Activated CD4-positive, alpha-beta T cell treated with anti-CD3 and anti-CD28 coated beads for 36 hours (primary cell): ENCODE measurements around the gene NFATC2. TPM values are rescaled to one million over a fixed set of nuclear protein-coding genes. Genes with fewer than 3 reads are reported as not detected.

Source experiments
- ATAC-seq: fragments of 200-7000 bp; cut with Tn5 transposase; one replicate; pipeline ENCODE4 v1.10.0; 2021; ENCODE audit warnings: mild to moderate bottlenecking, moderate library complexity
- CTCF ChIA-PET: fragments of 350-600 bp; sonication (Branson Sonifier 250); formaldehyde crosslinking; loops from one replicate; lab custom pipeline; 2021; ENCODE audit warnings: antibody characterized with exemption; lab: Charles Lee
- POLR2A ChIA-PET: fragments of 350-600 bp; sonication (Branson Sonifier 250); formaldehyde crosslinking; loops from one replicate; lab custom pipeline; 2021; ENCODE audit warnings: antibody characterized with exemption, inconsistent platforms; lab: Charles Lee
- DNase-seq: peaks from one replicate; pipeline ENCODE4 v3.0.0-alpha.2; 2020
- H3K27ac Mint-ChIP-seq: one replicate; pipeline ENCODE4 v1.8.0; 2021; ENCODE audit warnings: mixed read lengths
- H3K27me3 Mint-ChIP-seq: one replicate; pipeline ENCODE4 v1.8.0; 2021; ENCODE audit warnings: mixed read lengths
- H3K36me3 Mint-ChIP-seq: one replicate; pipeline ENCODE4 v1.8.0; 2021; ENCODE audit warnings: low read depth, mixed read lengths
- H3K4me1 Mint-ChIP-seq: one replicate; pipeline ENCODE4 v1.8.0; 2021; ENCODE audit warnings: mixed read lengths
- H3K4me3 Mint-ChIP-seq: one replicate; pipeline ENCODE4 v1.8.0; 2021; ENCODE audit warnings: mild to moderate bottlenecking, moderate library complexity, mixed read lengths
- H3K9me3 Mint-ChIP-seq: one replicate; pipeline ENCODE4 v1.8.0; 2021; ENCODE audit warnings: low read depth, mixed read lengths
- intact Hi-C, 2 experiments: fragments of 100-400 bp; cut with DNase I in 1 of 2; cut with micrococcal nuclease in 1 of 2; formaldehyde crosslinking; loops; one replicate each; pipeline versions ENCODE4 v1.14.2 to v1.15.1; 2022 to 2024; cut with DNase I, micrococcal nuclease
- total RNA-seq, 2 experiments: library from RNA; stranded (reverse); gene quantifications; one replicate each; pipeline ENCODE4 v1.2.3, GENCODE V29; 2021

The NFATC2 gene
- total RNA-seq, 2 experiments from 2014 or later: 38.5 to 49.8 TPM

DNA sequence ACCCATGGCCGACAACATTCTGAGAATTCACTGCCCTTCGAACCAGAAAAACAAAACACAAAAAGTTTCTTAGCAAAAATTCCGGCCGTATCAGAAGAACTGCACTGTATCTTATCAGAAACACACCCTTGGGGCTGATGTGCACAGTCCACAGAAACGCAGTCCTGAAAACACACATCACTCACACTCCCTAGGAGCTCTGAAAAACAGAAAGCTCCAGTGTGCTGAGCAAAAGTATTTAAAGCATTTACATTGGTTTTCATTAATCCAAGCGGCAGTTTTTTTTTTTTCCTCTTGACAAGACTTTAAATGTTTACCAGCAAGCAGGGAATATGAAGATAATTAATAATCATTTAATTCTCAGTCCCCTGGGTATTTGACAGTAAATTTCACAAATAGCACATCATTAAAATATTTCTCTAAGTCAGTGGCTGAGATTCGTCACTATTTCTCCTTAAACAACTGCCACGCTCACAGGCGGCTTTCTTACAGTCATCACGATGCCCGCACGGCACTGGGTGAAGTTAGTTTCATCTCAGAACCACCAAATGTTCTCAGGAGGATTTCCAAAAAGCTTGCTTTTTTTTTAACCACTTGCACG, 13.3 kb downstream of the NFATC2 start:
- Mint-ChIP-seq H3K27me3 (no peaks in the 10 kb centered on the region), H3K9me3 (no peaks in the 10 kb centered on the region), H3K4me3 (peak overlapping the region; percentile 75), H3K4me1 (peaks cover 98% of the 10 kb centered on the region), H3K36me3 (peaks cover 45% of the 10 kb centered on the region), H3K27ac (peak overlapping the region; percentile 99)
- ChIA-PET CTCF (interaction anchor here (0.6 to 2.4 kb wide), 7 partner anchors 12 to 95 kb away, joined by 3 to 7 read pairs (median 3); no protein-coding TSS in a partner anchor), POLR2A (interaction anchor here (0.6 to 5.1 kb wide), 11 partner anchors 13 to 1552 kb away, joined by 3 to 59 read pairs (median 6); partner anchors contain the start of gene NFATC2)
- ATAC-seq: no peak
- peak; percentile 83 for DNase-seq
- intact Hi-C loops: loop anchor here (1.0 to 5.0 kb wide), 4 partner anchors 43 to 466 kb away; no protein-coding TSS in a partner anchor

DNA sequence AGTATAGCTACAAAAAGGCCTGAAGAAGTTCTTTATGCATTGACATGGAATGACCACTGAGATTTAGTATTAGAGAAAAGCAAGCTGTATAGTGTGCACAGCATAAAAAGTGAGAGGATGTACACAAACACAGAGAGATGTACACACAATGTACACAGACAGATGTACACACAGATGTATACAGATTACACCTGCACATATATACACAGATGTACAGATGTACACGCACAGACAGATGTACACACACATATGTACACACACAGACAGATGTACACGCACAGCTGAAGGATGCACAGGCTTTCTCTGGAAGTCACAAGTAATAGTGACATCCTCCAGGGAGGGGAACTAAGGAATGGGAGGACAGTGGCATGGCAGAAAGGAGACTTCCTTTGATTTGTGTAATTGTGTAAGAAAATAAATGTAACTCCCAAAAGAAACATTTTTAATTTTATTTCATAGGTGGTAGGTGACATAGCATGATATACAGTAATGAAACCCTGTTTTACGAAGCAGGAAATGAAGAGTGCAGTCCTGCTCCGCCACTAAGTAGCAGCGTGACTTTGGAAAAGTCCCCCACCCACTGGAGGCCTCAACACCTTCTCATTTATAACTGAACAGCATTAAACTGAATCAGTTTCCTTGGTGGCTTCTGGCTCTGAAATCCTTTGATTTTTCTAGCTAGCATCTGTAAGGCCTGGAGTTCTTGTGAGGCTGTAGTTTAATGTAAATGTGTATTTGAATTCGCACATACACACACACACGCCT, 14.1 kb downstream of the NFATC2 start:
- CTCF ChIA-PET: interaction anchor here (0.6 to 2.4 kb wide), 6 partner anchors 15 to 50 kb away, joined by 3 to 7 read pairs (median 3); no protein-coding TSS in a partner anchor
- POLR2A ChIA-PET: interaction anchor here (1.1 to 5.1 kb wide), 7 partner anchors 13 to 124 kb away, joined by 3 to 59 read pairs (median 7); partner anchors contain the start of gene NFATC2

DNA sequence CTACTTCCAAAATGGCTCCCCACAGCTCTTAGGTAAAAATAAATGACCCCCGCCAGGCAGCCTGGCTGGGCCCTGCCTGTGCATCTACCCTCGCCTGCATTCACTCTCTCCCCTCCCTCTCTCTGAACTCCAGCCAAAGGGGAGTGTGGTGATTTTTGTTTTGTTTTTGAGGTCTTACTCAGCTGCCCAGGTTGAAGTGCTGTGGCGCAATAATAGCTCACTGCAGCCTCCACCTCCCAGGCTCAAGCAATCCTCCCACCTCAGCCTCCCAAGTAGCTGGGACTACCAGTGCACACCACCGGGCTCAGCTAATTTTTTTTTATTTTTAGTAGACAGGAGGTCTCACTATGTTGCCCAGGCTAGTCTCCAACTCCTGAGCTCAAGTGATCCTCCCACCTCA, 15.8 kb downstream of the NFATC2 start:
- H3K4me1 Mint-ChIP-seq: peaks cover 90% of the 10 kb centered on the region
- DNase-seq (no peak), ATAC-seq (no peak)
- intact Hi-C loops: loop anchor here in 1 of 2 experiments (5.0 kb wide), 1 partner anchor 46 kb away; no protein-coding TSS in a partner anchor
- CTCF ChIA-PET: interaction anchor here (0.8 to 2.2 kb wide), 4 partner anchors 13 to 29 kb away, joined by 3 to 5 read pairs (median 4); partner anchors contain the start of gene NFATC2
- H3K9me3 Mint-ChIP-seq: no peaks in the 10 kb centered on the region
- H3K27me3 Mint-ChIP-seq: no peaks in the 10 kb centered on the region
- POLR2A ChIA-PET: interaction anchor here (0.9 to 5.1 kb wide), 6 partner anchors 15 to 46 kb away, joined by 3 to 59 read pairs (median 4); partner anchors contain the start of gene NFATC2
- peak overlapping the region; percentile 69 for H3K4me3 Mint-ChIP-seq
- H3K36me3 Mint-ChIP-seq: peaks cover 50% of the 10 kb centered on the region
- peak overlapping the region; percentile 93 for H3K27ac Mint-ChIP-seq

More for the DNA sequence above, 14.1 kb downstream of the NFATC2 start:
- intact Hi-C loops: loop anchor here (1.0 to 5.0 kb wide), 5 partner anchors 16 to 466 kb away; no protein-coding TSS in a partner anchor
- Mint-ChIP-seq H3K36me3 (peaks cover 45% of the 10 kb centered on the region), H3K4me1 (peaks cover 94% of the 10 kb centered on the region), H3K4me3 (peak overlapping the region; percentile 75), H3K27ac (peak overlapping the region; percentile 99), H3K27me3 (no peaks in the 10 kb centered on the region), H3K9me3 (no peaks in the 10 kb centered on the region)
- peak; percentile 86 for DNase-seq
- peak; percentile 31 for ATAC-seq

DNA sequence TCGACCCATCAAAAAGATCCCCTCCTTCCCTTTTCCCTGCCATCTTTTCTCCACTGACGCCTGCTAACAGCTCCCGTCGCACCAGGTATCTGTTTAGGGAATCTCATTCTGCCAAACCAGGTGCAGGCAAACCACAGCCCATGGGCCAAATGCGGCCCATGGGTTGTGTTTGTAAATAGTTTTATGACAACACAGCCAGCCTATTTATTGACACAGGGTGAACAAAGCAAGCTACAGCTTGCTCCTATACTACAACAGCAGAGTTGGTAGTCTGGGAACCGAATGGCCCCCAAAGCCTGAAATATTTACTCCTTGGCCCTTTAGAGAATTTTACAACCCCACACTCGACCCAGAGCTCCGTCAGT, 16.4 kb downstream of the NFATC2 start:
- intact Hi-C loops: loop anchor here in 1 of 2 experiments (5.0 kb wide), 1 partner anchor 46 kb away; no protein-coding TSS in a partner anchor
- no peak for DNase-seq
- ATAC-seq: no peak
- CTCF ChIA-PET: interaction anchor here (0.7 to 2.2 kb wide), 6 partner anchors 10 to 128 kb away, joined by 3 to 5 read pairs (median 4); partner anchors contain the start of gene NFATC2
- Mint-ChIP-seq H3K4me3 (peak overlapping the region; percentile 69), H3K27ac (peak overlapping the region; percentile 93), H3K4me1 (peaks cover 86% of the 10 kb centered on the region), H3K9me3 (no peaks in the 10 kb centered on the region), H3K36me3 (peaks cover 53% of the 10 kb centered on the region), H3K27me3 (no peaks in the 10 kb centered on the region)
- POLR2A ChIA-PET: interaction anchor here (0.9 to 5.1 kb wide), 5 partner anchors 16 to 46 kb away, joined by 3 to 59 read pairs (median 4); partner anchors contain the start of gene NFATC2

DNA sequence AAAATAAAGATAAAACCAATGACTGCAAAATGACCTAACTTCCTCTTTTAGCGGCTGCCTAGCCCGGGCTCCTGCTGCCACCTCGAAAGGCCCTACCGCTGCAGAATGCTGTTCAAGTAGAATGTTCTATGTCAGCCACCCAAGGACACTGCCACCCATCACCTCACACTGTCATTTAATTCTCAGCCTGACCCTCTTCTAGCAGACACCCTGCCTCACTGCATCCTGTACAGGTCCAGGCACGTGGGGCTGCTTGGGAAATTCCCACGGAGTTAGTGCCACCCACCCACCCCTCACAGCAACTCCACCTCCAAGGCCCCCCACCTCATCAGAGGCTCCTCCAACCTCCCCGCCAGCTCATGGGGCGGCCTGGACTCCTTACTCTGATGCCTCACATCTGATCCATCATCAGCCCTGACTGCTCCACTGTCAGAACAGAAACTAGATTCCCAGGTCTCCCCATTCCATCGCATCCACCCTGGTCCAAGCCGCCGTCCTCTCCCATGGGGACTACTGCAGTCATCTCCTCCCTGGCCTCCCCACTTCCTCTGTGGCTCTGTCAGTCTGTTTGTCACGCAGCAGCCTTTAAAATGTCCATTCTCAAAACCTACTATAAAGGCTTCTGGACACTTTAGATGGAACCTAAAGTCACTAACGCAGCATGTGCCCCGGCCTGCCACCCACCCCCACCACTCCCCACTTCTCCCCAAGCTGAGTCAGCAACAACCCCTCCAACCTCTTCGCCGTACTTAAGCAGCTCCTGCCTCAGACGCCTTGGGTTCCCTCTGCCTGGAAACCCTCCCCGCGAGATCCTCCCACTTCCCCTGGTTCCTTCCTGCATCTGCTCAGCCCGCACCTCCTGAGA, 17.0 kb downstream of the NFATC2 start:
- ChIA-PET POLR2A (interaction anchor here (0.6 to 5.1 kb wide), 5 partner anchors 16 to 45 kb away, joined by 3 to 59 read pairs (median 4); partner anchors contain the start of gene NFATC2), CTCF (interaction anchor here (0.7 to 2.2 kb wide), 5 partner anchors 9 to 127 kb away, joined by 3 to 5 read pairs (median 4); partner anchors contain the start of gene NFATC2)
- Mint-ChIP-seq H3K4me1 (peaks cover 83% of the 10 kb centered on the region), H3K9me3 (no peaks in the 10 kb centered on the region), H3K27me3 (no peaks in the 10 kb centered on the region), H3K27ac (peak overlapping the region; percentile 93), H3K36me3 (peaks cover 53% of the 10 kb centered on the region), H3K4me3 (peak overlapping the region; percentile 69)
- ATAC-seq (peak; percentile 42), DNase-seq (peak; percentile 72)
- intact Hi-C loops: loop anchor here (1.0 to 5.0 kb wide), 2 partner anchors 12 to 47 kb away; no protein-coding TSS in a partner anchor

DNA sequence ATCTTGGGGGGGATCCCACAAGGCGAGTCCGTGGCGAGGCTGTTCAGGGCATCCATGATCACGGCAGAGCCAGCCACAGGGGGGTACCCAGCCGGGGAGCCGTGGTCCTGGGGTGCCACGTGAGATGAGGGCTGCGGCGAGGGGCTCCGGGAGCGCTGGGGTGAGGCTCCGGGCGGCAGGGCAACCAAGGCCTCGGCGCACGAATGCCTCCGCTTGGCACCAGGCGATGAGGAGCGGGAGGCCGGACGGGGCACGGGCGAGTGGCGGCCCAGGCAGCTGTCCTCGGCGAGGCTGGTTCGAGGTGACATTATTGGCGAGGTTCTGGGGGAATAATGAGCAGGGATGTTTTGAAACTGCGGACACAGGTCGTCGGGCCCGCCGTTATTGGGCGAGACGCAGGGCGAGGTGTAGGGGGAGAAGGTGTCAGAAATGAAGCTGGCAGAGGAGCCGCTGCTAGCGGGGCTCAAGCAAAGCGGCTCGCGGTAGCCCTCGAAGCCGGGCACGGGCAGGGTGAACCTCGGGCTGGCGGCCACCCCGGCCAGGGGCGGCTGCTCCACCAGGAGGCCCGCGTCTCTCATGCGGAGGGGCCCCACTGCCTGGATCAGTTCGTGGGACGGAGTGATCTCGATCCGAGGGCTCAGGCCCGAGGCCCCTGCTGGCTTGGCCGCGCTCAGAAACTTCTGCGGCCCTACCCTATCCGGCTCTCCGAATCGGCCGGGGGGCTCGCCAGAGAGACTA, 19.1 kb downstream of the NFATC2 start:
- intact Hi-C loops: no loop called here
- ChIA-PET POLR2A (no interaction called here), CTCF (no interaction called here)
- Mint-ChIP-seq H3K36me3 (peaks cover 60% of the 10 kb centered on the region), H3K4me1 (peaks cover 70% of the 10 kb centered on the region), H3K27ac (no peak overlapping the region), H3K27me3 (no peaks in the 10 kb centered on the region), H3K4me3 (no peak overlapping the region), H3K9me3 (no peaks in the 10 kb centered on the region)
- ATAC-seq (no peak), DNase-seq (no peak)

DNA sequence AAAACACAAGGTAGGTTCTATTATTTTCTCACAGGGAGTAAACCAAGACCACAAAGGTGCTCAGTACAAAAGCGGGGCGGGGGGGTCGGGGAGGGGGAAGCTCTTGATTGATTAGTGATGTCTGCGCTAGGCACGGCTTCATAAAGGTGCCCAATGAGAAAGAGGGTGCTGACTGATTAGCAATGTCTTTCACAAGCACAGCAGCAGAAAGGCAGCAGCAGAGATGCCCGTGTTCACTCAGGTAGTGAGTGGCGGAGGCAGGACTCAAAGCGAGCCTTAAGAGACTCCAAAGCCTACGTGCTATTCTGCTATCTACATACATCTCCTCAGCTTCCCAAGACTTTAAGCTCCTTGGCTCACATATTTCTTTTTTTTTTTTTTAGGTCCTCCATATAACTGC, 20.3 kb downstream of the NFATC2 start:
- peaks cover 62% of the 10 kb centered on the region for H3K36me3 Mint-ChIP-seq
- H3K27ac Mint-ChIP-seq: no peak overlapping the region
- ChIA-PET CTCF (no interaction called here), POLR2A (no interaction called here)
- no peaks in the 10 kb centered on the region for H3K9me3 Mint-ChIP-seq
- no peaks in the 10 kb centered on the region for H3K27me3 Mint-ChIP-seq
- ATAC-seq (no peak), DNase-seq (no peak)
- no peak overlapping the region for H3K4me3 Mint-ChIP-seq
- peaks cover 66% of the 10 kb centered on the region for H3K4me1 Mint-ChIP-seq
- intact Hi-C loops: no loop called here

DNA sequence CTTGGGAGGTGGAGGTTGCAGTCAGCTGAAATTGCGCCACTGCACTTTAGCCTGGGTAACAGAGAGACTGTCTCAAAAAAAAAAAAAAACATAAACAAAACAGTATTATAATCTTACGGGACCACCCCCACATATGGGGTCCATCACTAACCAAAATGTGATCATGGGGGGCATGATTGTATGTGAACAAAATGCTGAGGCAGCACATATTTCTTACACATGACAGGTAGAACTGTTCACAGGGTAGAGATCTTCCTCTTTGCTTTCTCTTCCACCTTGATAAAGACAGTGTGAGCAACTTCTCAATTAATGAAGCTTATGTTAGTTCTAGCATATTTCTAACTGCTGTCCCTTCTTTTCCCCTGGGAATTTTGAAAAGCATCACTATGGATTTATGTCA, 24.7 kb downstream of the NFATC2 start:
- no peak overlapping the region for H3K27ac Mint-ChIP-seq
- peaks cover 68% of the 10 kb centered on the region for H3K4me1 Mint-ChIP-seq
- ATAC-seq (no peak), DNase-seq (no peak)
- ChIA-PET CTCF (no interaction called here), POLR2A (no interaction called here)
- peaks cover 80% of the 10 kb centered on the region for H3K36me3 Mint-ChIP-seq
- intact Hi-C loops: no loop called here
- no peaks in the 10 kb centered on the region for H3K27me3 Mint-ChIP-seq
- no peaks in the 10 kb centered on the region for H3K9me3 Mint-ChIP-seq
- H3K4me3 Mint-ChIP-seq: no peak overlapping the region

DNA sequence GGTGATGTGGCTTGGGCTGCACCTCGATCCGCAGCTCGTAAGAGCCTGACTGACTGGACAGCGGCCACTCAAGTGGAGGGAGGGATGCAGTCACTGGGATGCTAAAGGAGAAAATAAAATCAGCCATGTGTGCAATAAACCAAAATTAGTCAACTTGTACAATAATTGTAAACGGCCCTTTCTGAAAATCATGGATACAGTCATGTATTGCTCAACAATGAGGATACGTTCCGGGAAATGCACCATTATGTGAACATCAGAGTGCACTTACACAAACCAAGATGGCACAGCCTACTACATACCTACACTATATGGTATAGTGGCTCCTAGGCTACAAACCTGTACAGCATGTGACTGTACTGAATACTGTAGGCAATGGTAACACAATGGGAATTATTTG, 25.7 kb downstream of the NFATC2 start:
- POLR2A ChIA-PET: no interaction called here

DNA sequence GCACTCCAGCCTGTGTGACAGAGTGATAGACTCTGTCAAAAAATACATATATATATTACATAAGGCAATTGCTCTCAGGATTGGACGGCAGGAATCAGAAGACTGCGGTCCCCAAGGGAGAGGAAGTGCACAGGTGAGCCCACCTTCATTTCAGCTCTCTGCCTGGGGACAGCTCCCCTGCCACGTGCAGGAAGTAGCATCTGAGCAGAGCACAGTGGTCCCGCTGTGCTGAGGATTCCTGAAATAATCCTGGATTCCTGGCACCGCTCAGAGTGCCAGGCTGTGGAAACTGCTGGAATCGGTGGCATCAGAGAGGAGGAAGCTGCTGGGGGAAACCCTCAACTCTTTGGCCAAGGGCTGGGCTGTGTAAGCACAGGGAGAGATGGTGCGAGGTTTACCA, 27.7 kb downstream of the NFATC2 start:
- Mint-ChIP-seq H3K36me3 (peaks cover 79% of the 10 kb centered on the region), H3K4me1 (peaks cover 73% of the 10 kb centered on the region), H3K27ac (peak overlapping the region; percentile 9), H3K4me3 (no peak overlapping the region), H3K27me3 (no peaks in the 10 kb centered on the region), H3K9me3 (no peaks in the 10 kb centered on the region)
- ATAC-seq (no peak), DNase-seq (no peak)
- CTCF ChIA-PET: interaction anchor here (1.7 kb wide), 1 partner anchor 13 kb away, joined by 6 read pairs; no protein-coding TSS in a partner anchor
- POLR2A ChIA-PET: no interaction called here
- intact Hi-C loops: no loop called here

More for the DNA sequence above, 25.7 kb downstream of the NFATC2 start:
- H3K9me3 Mint-ChIP-seq: no peaks in the 10 kb centered on the region
- CTCF ChIA-PET: interaction anchor here (0.6 to 0.8 kb wide), 2 partner anchors 9 to 66 kb away, joined by 3 read pairs; no protein-coding TSS in a partner anchor
- DNase-seq: no peak
- H3K36me3 Mint-ChIP-seq: peaks cover 76% of the 10 kb centered on the region
- ATAC-seq: no peak
- intact Hi-C loops: no loop called here
- H3K27ac Mint-ChIP-seq: no peak overlapping the region
- no peak overlapping the region for H3K4me3 Mint-ChIP-seq
- H3K27me3 Mint-ChIP-seq: no peaks in the 10 kb centered on the region
- H3K4me1 Mint-ChIP-seq: peaks cover 68% of the 10 kb centered on the region
